GM19025 (cell line): ENCODE measurements around the gene KLHL17.

Experiments used
- ATAC-seq: cut with Tn5 transposase; IDR thresholded peaks from one replicate; pipeline ENCODE4 v1.9.1; 2021; ENCODE audit warnings: mild to moderate bottlenecking, low read depth, moderate library complexity; ENCODE audit not compliant: unreplicated experiment

Gene KLHL17

GRCh38 chr1:947958-948357, 12.4 kb upstream of the KLHL17 start:
- ATAC-seq = no peak

GRCh38 chr1:950268-950667, 10.1 kb upstream of the KLHL17 start:
- ATAC-seq = no peak

GRCh38 chr1:950881-951280, 9.5 kb upstream of the KLHL17 start:
- ATAC-seq = no peak

GRCh38 chr1:951364-951763, 9.0 kb upstream of the KLHL17 start:
- ATAC-seq = no peak

GRCh38 chr1:952201-952600, 8.2 kb upstream of the KLHL17 start:
- no peak for ATAC-seq

- no peak for ATAC-seq
These were observed 7.8 kb upstream of the KLHL17 start for GRCh38 chr1:952603-953002.

- ATAC-seq = no peak
These were observed 6.7 kb upstream of the KLHL17 start for GRCh38 chr1:953524-954320.

GRCh38 chr1:954927-955326, 5.5 kb upstream of the KLHL17 start:
- ATAC-seq = no peak

- no peak for ATAC-seq
These were observed 4.9 kb upstream of the KLHL17 start for GRCh38 chr1:955474-955873.

- no peak for ATAC-seq
These were observed 3.7 kb upstream of the KLHL17 start for GRCh38 chr1:956636-957035.

GRCh38 chr1:958823-959730, 1.3 kb upstream of the KLHL17 start, which contains the start of gene NOC2L:
TSS of gene NOC2L (minus strand) at chr1:959256. CDS start at chr1:959240, 16 bp downstream.
- ATAC-seq = peak; percentile 55

GRCh38 chr1:959731-960362, 537 bp upstream of the KLHL17 start:
- no peak for ATAC-seq

- ATAC-seq = no peak
These were observed 817 bp downstream of the KLHL17 start for GRCh38 chr1:961132-961669.

- no peak for ATAC-seq
These were observed 2.3 kb downstream of the KLHL17 start for GRCh38 chr1:962381-963300.

GRCh38 chr1:963301-963651, 2.9 kb downstream of the KLHL17 start:
- no peak for ATAC-seq

- no peak for ATAC-seq
These were observed 3.6 kb downstream of the KLHL17 start for GRCh38 chr1:963746-964525.

GRCh38 chr1:964691-965525, 4.5 kb downstream of the KLHL17 start:
- ATAC-seq = no peak

- ATAC-seq = no peak
These were observed 5.2 kb downstream of the KLHL17 start for GRCh38 chr1:965526-966134.
